ENCODE data around the gene UBE2E2.
"Not testable (repeated sequence)": the region's sequence is repeated elsewhere in the genome, so short reads cannot be mapped to it uniquely, and the experiment has no call there.

UBE2E2 gene

DNA sequence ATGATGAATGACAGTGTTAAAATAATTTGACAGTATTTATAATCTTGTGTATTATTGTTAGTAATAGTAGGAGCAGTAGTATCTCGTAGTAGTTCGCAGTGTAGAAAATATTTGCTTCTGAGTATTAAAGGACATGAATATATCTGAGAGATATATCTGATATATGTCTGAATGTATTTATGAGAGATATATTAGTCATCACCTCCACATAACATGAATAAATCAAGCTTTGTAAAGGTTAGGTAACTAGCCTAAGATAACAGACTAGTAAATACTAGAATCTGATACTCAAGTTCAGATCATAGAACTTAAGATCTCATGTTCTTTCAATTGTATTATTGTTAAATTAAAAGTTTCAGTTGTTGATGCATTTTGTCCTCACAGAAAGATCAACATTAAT is 130.5 kb downstream of the UBE2E2 start:
- DNase-seq, result no peak

DNA sequence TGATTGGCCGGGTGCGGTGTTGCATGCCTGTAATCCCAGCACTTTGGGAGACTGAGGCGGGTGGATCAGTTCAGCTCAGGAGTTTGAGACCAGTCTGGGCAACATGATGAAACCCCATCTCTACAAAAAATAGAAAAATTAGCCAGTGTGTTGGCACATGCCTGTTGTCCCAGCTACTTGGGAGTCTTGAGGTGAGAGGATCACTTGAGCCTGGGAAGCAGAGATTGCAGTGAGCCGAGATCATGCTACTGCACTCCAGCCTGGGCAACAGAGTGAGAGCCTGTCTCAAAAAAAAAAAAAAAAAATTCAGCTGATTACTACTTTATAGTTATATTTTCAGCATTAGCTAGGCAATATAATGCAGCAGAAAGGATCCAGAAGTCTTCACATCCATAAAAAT is 133.7 kb downstream of the UBE2E2 start:
- not testable (repeated sequence) for DNase-seq

GRCh38 chr3:23341147-23341838 is 138.2 kb downstream of the UBE2E2 start:
- DNase-seq, result no peak

- no peak for DNase-seq
Measured at GRCh38 chr3:23342343-23342742, 139.2 kb downstream of the UBE2E2 start.

GRCh38 chr3:23343509-23343908 is 140.4 kb downstream of the UBE2E2 start:
- DNase-seq, result no peak

DNA sequence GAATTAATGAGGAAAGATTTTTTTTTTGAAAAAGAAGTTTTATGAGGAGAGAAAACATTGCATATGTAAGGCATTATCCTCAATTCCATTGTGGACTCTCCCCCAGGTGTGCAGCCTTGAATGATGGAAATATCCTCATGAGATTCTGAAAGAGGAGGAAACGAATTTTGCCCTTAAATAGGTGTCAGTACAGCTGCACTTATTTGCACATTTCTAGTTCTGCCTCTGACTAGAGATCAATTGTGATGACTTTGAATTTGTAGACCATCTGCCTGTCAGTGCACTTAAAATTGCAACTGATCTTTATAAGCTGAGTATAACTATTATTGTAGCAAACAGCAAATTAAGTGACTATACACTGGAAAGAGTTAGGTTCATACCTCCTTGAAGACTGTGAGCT is 141.8 kb downstream of the UBE2E2 start:
- no peak for DNase-seq

- DNase-seq, result not testable (repeated sequence)
Measured at GRCh38 chr3:23349444-23349843, 146.3 kb downstream of the UBE2E2 start.

GRCh38 chr3:23356169-23356568 is 153.0 kb downstream of the UBE2E2 start:
- no peak for DNase-seq

- no peak for DNase-seq
Measured at GRCh38 chr3:23356923-23357322, 153.8 kb downstream of the UBE2E2 start.

DNA sequence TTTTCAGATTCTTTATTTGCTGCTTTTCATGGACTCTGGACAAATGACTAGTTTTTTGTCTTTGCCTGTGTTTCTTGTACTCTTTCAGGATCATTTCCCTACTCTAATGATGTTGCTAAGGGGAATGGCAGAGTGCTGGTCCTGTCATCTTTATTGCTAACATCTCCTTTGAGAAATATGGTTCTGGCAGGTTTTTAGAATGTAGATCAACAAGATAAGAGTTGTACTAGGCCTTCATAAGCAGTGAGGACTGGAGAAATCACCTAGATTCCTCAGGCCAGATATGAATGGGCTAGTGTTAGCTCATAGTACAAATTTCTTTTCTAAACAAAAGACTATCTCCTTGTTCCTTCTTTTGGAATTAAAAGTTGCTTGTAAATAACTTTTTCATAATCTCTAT is 156.0 kb downstream of the UBE2E2 start:
- DNase-seq, result no peak

GRCh38 chr3:23365066-23365465 is 161.9 kb downstream of the UBE2E2 start:
- DNase-seq, result no peak

GRCh38 chr3:23368731-23369130 is 165.6 kb downstream of the UBE2E2 start:
- no peak for DNase-seq

- DNase-seq, result no peak
Measured at GRCh38 chr3:23372285-23372684, 169.2 kb downstream of the UBE2E2 start.

DNA sequence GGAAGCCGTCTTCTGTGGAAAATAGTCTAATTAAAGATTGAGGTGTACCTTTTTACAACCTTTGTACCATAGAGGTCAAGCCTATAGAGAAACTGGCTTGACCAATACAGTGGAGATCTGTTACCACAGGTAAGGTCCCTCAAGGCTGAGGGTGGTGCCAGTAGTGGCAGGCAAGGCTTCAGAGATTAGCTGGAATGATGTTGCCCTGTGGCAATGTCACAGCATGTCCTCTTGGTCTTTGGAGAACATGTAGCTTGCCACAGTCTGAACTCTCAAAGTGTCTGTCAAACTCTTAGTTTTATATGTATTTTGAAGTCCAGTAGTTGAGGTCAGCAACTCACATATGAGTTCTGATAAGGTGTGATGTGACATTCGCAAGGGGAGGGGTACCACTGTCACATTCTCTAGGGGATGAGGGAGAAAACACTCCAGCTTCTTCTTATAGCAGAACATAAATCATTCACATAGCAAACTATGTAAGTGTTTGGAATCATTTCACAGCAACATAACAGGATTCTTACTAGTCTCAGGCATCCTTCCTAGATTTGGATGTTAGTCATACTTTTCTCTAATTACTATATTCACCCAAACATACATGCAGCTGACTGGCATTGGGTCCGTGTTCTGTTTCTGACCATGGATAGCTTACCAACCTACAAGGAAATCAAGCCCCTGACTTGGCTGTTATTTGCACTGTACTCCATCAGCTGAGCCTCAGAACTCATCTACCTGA is 173.6 kb downstream of the UBE2E2 start:
- no peak for DNase-seq

- DNase-seq, result no peak
Measured at GRCh38 chr3:23377928-23378672, 175.0 kb downstream of the UBE2E2 start.

DNA sequence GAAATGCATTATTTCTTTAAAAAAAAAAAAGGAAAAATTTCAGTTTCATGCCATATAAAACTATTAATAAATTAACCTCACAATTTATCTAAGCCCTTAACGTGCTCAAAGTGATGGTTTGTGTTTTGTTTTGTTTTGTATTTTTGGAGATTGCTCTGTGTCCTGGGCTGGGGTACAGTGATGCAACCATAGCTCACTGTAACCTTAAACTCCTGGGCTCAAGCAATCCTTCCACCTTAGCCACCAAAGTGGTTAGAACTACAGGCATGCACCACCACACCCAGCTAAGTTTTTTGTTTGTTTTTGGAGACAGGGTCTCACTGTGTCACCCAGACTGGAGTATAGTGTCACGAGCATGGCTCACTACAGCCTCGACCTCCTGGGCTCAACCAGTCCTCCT is 180.7 kb downstream of the UBE2E2 start:
- DNase-seq, result no peak

- DNase-seq, result no peak
Measured at GRCh38 chr3:23385327-23385726, 182.2 kb downstream of the UBE2E2 start.

DNA sequence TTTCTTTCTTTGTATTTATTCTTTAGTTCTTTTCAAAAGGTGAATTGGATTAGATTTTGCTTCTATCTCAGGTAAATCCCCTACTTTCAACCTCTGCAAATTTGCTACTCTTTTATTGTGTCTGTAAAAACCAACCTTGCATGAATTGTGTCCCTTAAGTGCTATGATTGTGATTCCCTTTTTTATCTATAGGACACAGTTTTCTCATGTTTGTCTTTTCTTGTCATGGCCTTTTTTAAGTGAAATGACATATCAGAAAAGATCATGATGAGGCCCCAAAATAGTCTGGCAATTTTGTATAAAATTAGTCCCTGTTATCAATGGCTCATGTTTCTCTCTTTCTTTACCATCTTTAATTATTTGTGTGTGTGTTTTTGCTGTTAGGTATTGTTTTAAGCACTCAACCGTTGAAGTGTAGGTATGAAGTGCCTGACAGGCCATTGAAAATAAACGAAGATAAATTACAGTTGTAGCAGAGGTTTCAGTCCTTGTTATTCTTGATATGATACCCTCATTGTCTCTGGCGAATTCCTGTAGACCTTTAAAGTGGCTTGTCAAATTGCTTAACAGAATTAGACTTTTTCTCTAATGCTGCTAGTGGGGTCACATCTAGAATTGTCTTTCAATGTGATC is 184.3 kb downstream of the UBE2E2 start:
- no peak for DNase-seq

DNA sequence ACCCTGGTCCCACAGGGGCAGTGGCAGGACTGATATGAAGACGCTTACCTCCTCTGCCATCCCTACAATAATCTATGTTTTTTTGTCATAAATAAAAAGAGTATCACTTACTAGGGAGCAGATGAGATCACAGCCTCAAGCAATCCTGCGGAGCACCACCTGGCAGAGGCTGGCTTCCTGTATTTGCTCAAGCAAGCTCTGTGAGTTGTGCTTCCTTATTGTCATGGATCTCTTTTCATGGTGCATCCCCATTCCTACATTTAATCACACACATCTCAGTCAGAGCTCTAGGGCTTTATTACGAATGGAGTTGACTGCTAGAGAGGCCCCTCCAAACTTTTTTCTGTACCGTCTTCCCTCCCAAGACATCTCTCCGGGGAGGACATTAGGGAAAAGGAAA is 186.0 kb downstream of the UBE2E2 start:
- no peak for DNase-seq

- no peak for DNase-seq
Measured at GRCh38 chr3:23389686-23390085, 186.6 kb downstream of the UBE2E2 start.

DNA sequence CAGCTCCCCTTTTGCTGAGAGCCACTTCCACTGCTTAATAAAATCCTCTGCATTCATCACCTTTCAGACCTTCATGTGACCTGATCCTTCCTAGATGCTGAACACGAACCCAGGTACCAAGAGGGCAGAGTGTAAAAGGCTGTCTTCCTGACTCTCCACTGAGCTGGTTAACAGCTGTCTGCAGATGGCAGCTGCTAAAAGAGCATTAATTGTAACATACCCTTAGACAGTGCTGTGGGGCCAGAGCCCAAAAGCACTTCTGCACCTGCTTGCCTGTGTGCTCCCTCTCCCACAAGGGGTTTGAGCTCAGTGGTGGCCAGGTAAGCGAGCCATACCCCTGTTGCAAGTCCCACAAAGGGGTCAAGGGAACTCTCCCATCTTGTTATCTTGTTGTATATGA is 187.3 kb downstream of the UBE2E2 start:
- DNase-seq, result no peak

GRCh38 chr3:23390989-23391553 is 187.9 kb downstream of the UBE2E2 start:
- DNase-seq, result no peak

GRCh38 chr3:23395115-23395514 is 192.0 kb downstream of the UBE2E2 start:
- no peak for DNase-seq
